Measurements from ENCODE around the gene CNIH2.
"Not testable (repeated sequence)": the region's sequence is repeated elsewhere in the genome, so short reads cannot be mapped to it uniquely, and the experiment has no call there.

The CNIH2 gene

DNA sequence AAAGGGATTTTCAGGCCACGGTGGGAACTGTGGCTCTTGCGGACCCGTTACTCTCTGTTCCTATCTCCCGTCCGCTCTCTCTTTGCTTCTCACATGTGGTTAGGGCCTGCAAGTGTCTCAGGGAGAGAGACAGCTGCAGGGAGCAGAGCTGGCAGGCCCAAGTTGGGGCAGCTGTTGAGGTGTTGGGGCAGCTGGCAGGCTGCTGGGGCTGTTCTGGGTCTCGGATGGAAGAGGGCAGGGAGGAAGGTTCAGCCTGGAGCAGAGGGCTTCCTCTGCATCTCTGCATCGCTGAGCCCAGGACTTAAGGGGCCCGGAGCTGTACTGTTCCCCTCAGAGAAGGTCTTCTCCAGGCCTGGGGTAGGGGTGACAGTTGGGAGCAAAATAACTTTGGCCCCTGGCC, 2.6 kb upstream of the CNIH2 start:
- Mint-ChIP-seq H3K36me3 (ENCODE audit: insufficient read depth) (peaks cover 62% of the 10 kb centered on the region), H3K9me3 (no peaks in the 10 kb centered on the region), H3K4me1 (ENCODE audit: low read depth in 2 of 2) (peaks cover 48 to 59% of the 10 kb centered on the region in 2 donors), H3K27me3 (no peaks in the 10 kb centered on the region), H3K27ac (peak overlapping the region in 1 of 2 donors; percentile 79), H3K4me3 (peak overlapping the region in 1 of 2 donors; percentile 38)
- DNase-seq (no peak), ATAC-seq (replicated peaks) (no peak)

DNA sequence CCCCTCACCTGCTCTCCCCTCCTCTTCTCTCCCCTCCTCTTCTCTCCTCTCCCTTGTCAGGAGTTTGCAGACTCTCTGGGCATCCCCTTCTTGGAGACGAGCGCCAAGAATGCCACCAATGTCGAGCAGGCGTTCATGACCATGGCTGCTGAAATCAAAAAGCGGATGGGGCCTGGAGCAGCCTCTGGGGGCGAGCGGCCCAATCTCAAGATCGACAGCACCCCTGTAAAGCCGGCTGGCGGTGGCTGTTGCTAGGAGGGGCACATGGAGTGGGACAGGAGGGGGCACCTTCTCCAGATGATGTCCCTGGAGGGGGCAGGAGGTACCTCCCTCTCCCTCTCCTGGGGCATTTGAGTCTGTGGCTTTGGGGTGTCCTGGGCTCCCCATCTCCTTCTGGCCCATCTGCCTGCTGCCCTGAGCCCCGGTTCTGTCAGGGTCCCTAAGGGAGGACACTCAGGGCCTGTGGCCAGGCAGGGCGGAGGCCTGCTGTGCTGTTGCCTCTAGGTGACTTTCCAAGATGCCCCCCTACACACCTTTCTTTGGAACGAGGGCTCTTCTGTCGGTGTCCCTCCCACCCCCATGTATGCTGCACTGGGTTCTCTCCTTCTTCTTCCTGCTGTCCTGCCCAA, 1.9 kb upstream of the CNIH2 start:
- Mint-ChIP-seq H3K4me3 (no peak overlapping the region), H3K27me3 (no peaks in the 10 kb centered on the region), H3K4me1 (ENCODE audit: low read depth in 2 of 2) (peaks cover 46 to 58% of the 10 kb centered on the region in 2 donors), H3K9me3 (no peaks in the 10 kb centered on the region), H3K36me3 (ENCODE audit: insufficient read depth) (peaks cover 59% of the 10 kb centered on the region), H3K27ac (peak overlapping the region in 1 of 2 donors; percentile 79)
- DNase-seq = no peak
- no peak for ATAC-seq (replicated peaks)

DNA sequence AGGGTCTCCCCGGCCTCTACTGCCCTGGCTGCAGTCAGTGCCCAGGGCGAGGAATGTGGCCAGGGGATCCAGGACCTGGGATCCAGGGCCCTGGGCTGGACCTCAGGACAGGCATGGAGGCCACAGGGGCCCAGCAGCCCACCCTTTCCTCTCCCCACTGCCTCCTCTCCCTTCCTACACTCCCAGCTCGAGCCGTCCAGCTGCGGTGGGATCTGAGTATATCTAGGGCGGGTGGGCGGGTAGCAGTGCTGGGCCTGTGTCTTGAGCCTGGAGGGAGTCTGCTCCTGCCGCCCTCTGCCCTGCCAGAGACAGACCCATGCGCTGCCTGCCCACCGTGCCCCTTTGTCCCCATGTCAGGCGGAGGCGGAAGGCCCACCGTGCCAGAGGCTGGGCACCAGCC, 1.4 kb upstream of the CNIH2 start:
- not testable (repeated sequence) for ATAC-seq (replicated peaks); H3K27me3 Mint-ChIP-seq; H3K9me3 Mint-ChIP-seq; DNase-seq
- peak overlapping the region; percentile 75 to 79 for H3K27ac Mint-ChIP-seq
- peaks cover 59% of the 10 kb centered on the region for H3K36me3 Mint-ChIP-seq (ENCODE audit: insufficient read depth)
- peak overlapping the region in 1 of 2 donors; percentile 41 for H3K4me3 Mint-ChIP-seq
- peaks cover 50 to 57% of the 10 kb centered on the region in 2 donors for H3K4me1 Mint-ChIP-seq (ENCODE audit: low read depth in 2 of 2)

DNA sequence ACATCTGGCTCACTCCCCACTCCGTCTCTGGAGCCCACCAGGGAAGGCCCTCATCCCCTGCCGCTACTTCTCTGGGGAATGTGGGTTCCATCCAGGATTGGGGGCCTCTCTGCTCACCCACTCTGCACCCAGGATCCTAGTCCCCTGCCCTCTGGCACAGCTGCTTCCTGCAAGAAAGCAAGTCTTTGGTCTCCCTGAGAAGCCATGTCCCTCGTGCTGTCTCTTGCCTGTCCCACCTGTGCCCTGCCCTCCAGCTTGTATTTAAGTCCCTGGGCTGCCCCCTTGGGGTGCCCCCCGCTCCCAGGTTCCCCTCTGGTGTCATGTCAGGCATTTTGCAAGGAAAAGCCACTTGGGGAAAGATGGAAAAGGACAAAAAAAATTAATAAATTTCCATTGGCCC, 911 bp upstream of the CNIH2 start:
- Mint-ChIP-seq H3K4me3 (peak overlapping the region; percentile 41 to 48), H3K36me3 (ENCODE audit: insufficient read depth) (peaks cover 59% of the 10 kb centered on the region), H3K27ac (peak overlapping the region; percentile 75 to 79), H3K4me1 (ENCODE audit: low read depth in 2 of 2) (peaks cover 49 to 53% of the 10 kb centered on the region in 2 donors)
- not testable (repeated sequence) for H3K27me3 Mint-ChIP-seq; H3K9me3 Mint-ChIP-seq; DNase-seq; ATAC-seq (replicated peaks)

DNA sequence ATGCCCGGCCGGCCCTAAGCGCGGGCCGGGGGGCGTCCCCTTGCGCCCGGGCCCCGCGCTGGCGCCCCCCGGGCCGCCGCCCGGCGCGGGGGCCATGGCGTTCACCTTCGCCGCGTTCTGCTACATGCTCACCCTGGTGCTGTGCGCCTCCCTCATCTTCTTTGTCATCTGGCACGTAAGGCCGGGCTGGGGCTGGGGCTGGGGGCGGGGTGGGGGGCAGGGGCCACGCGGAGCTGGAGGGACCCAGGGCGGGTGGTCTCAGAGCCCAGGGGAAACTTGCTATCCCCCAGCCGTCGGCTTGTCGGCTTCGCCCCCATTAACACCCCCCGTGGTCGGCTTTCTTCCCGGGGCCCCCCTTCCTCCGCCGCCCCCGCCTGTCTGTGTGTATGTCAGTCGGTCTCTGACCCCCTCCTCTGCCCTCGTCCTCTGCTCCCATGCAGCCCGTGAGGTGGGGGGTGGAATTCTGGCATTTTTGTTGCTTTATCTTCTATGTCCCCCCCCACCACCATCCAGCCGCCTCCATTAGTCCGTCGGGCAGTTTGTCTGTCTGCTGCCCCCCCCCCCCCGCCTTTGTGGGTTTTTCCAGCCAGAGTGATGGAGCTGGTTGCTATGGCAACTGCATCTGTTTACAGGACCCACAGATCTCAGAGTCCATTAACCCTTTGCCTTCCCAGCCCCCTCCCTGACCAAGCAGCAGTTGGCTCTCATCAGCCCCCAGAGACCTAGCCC, 552 bp downstream of the CNIH2 start:
- H3K4me1 Mint-ChIP-seq (ENCODE audit: low read depth in 2 of 2) = peaks cover 47 to 52% of the 10 kb centered on the region in 2 donors
- H3K36me3 Mint-ChIP-seq (ENCODE audit: insufficient read depth) = peaks cover 60% of the 10 kb centered on the region
- peak overlapping the region; percentile 70 to 76 for H3K4me3 Mint-ChIP-seq
- peak overlapping the region; percentile 89 to 92 for H3K27ac Mint-ChIP-seq
- DNase-seq (no peak), ATAC-seq (replicated peaks) (no peak)
- H3K27me3 Mint-ChIP-seq = no peaks in the 10 kb centered on the region
- no peaks in the 10 kb centered on the region for H3K9me3 Mint-ChIP-seq

DNA sequence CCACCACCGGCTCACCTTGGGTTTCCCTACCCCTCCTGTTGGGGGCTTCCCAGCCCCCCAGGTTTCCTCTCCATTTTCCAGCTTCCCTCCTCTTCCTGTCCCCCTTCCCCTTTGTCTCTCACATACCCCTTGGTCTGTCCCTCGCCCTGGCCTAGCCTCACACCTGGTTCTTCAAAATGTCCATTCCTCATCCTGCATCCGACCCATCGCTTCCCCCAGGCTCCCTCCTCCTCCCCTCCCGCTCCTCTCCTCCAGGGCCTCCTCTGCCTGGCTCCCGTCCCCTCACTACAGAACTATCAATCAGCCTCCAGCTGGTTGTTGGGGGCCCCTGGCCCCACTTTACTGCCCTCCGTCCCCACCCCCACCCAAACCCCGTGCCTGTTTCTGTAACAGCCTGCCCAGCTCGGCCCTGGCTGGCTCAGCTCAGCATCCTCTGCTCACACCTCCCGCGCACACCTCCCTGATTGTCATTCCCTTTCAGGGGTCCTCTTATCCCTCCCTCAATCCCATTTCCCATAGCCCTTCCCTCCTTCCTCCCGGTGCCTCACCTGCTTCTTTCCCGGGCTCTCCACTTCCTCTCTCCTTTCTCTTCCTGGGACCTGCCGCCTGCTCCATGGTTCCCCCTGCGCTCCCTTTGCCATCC, 1.2 kb downstream of the CNIH2 start:
- DNase-seq (no peak), ATAC-seq (replicated peaks) (no peak)
- H3K27me3 Mint-ChIP-seq = no peaks in the 10 kb centered on the region
- peaks cover 42 to 45% of the 10 kb centered on the region in 2 donors for H3K4me1 Mint-ChIP-seq (ENCODE audit: low read depth in 2 of 2)
- H3K27ac Mint-ChIP-seq = peak overlapping the region; percentile 89 to 92
- peak overlapping the region; percentile 72 to 76 for H3K4me3 Mint-ChIP-seq
- H3K9me3 Mint-ChIP-seq = no peaks in the 10 kb centered on the region
- peaks cover 56% of the 10 kb centered on the region for H3K36me3 Mint-ChIP-seq (ENCODE audit: insufficient read depth)

DNA sequence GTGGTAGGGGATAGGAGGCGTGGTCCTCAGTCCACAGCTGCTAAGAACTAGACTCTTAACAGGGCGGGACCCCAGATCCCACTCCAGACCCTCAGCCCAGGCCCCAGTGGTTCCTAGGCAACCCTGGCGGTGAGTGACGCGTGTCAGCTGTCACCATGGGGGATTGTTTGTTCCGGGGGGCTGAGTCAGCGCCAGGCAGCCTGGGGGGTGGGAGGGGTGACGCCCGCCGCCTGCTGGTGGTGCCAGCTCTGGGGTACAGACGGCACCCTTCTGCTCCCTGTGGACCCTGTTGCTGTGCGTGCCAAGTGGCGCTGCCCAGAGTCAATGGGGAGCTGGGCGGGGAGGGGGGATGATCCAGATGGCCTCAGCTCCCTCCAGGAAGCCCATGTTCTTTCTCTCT, 2.5 kb downstream of the CNIH2 start:
- ATAC-seq (replicated peaks) (no peak), DNase-seq (no peak)
- peak overlapping the region in 1 of 2 donors; percentile 76 for H3K4me3 Mint-ChIP-seq
- H3K4me1 Mint-ChIP-seq (ENCODE audit: low read depth in 2 of 2) = peaks cover 36 to 39% of the 10 kb centered on the region in 2 donors
- peak overlapping the region; percentile 87 to 96 for H3K27ac Mint-ChIP-seq
- peaks cover 56% of the 10 kb centered on the region for H3K36me3 Mint-ChIP-seq (ENCODE audit: insufficient read depth)
- no peaks in the 10 kb centered on the region for H3K9me3 Mint-ChIP-seq
- no peaks in the 10 kb centered on the region for H3K27me3 Mint-ChIP-seq

DNA sequence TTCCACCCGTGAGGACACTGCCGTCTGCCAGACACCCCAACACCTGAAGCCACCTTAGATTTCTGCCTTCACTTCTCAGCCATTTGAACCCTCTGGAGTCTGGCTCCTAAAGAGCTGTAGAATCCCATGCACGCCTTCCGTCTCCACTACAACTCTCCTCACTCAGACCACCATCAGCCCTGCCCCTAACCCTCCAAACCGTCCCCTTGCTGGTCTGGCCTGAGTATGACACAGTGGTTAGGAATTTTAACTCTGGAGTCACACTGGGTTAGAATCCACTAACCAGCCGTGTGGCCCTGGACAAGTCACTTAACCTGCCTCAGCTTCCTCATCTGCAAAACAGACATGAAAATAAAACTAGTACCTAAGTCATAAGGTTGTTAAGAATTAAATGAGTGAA, 3.0 kb downstream of the CNIH2 start:
- Mint-ChIP-seq H3K27me3 (no peaks in the 10 kb centered on the region), H3K9me3 (no peaks in the 10 kb centered on the region), H3K27ac (peak overlapping the region; percentile 87 to 96), H3K36me3 (ENCODE audit: insufficient read depth) (peaks cover 51% of the 10 kb centered on the region), H3K4me3 (peak overlapping the region; percentile 49 to 76), H3K4me1 (ENCODE audit: low read depth in 2 of 2) (peaks cover 34 to 39% of the 10 kb centered on the region in 2 donors)
- no peak for ATAC-seq (replicated peaks)
- DNase-seq = no peak

DNA sequence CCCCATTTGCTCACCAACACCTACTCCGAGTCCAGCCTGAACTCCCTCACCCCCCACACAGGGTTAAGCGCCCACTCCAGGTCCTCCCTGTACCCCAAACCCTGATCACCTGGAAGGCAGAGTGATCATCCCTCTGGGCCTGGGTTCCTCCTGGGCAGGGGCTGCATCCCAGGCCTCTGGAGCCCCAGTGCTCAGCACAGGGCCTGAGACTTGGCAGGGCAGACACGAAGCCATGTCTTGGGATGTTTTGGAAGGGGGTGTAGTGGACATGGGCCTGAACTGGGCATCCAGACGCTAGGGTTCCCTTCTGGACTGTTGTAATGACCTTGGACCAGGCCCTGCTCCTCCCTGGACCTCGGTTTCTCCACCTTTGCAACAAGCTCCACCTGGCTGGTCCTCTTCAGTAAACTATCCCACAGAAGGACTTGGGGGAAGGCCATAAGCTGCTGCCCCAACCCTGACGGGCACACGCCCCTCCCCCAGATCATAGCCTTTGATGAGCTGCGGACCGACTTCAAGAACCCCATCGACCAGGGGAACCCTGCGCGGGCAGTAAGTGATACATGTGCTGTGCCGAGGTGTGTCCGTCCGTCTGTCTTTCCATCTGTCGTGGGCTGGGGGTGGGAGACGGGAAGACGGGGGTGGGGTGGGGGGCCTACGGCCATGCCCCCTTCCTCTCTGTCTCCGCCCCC, 3.9 kb downstream of the CNIH2 start:
- no peak for ATAC-seq (replicated peaks)
- Mint-ChIP-seq H3K27me3 (no peaks in the 10 kb centered on the region), H3K9me3 (no peaks in the 10 kb centered on the region), H3K4me1 (ENCODE audit: low read depth in 2 of 2) (peaks cover 33 to 40% of the 10 kb centered on the region in 2 donors), H3K4me3 (peak overlapping the region; percentile 55 to 58), H3K27ac (peak overlapping the region; percentile 87 to 96), H3K36me3 (ENCODE audit: insufficient read depth) (peaks cover 48% of the 10 kb centered on the region)
- no peak for DNase-seq

DNA sequence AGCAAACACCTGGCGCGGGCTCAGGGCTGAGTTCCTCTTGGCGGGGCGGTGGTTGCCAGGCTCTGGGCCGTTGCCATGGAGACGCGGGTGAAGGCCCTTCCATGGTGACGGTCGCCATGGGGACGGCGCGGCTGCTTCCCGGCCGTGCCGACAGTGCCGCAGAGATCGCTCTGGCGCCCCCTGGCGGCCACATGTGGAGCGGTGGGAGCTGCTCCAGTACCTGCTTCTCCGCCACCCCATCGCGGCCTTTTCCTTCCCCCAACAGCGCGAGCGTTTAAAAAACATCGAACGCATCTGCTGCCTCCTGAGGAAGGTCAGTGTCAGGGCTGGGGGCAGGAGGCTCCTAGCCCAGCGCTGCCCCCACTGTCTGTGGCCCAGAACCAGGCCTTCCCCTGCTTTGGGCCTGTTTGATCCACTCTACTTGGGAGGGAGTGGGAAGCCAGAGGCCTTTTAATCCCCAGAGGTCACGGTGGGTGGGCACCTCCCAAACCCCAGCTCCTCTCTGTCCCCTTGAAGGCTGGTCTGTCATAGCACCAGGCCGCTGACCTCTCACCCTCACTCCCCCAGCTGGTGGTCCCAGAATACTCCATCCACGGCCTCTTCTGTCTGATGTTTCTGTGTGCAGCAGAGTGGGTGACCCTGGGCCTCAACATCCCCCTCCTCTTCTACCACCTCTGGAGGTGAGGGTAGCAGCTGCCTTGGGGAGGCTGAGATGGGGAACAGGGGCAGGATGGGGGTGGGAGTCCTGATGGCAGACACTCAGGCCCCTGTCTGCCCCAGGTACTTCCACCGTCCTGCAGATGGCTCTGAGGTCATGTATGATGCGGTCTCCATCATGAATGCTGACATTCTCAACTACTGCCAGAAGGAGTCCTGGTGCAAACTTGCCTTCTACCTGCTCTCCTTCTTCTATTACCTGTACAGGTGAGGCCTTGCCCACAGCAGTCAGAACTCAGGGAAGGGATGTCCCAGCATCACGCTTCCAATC, 4.8 kb downstream of the CNIH2 start:
- Mint-ChIP-seq H3K4me3 (peak overlapping the region; percentile 55 to 58), H3K4me1 (ENCODE audit: low read depth in 2 of 2) (peaks cover 29 to 37% of the 10 kb centered on the region in 2 donors), H3K36me3 (ENCODE audit: insufficient read depth) (peaks cover 48% of the 10 kb centered on the region), H3K9me3 (no peaks in the 10 kb centered on the region), H3K27me3 (no peaks in the 10 kb centered on the region), H3K27ac (peak overlapping the region; percentile 87 to 96)
- ATAC-seq (replicated peaks) (peak; percentile 84), DNase-seq (peak; percentile 97 to 100 (median 99))

DNA sequence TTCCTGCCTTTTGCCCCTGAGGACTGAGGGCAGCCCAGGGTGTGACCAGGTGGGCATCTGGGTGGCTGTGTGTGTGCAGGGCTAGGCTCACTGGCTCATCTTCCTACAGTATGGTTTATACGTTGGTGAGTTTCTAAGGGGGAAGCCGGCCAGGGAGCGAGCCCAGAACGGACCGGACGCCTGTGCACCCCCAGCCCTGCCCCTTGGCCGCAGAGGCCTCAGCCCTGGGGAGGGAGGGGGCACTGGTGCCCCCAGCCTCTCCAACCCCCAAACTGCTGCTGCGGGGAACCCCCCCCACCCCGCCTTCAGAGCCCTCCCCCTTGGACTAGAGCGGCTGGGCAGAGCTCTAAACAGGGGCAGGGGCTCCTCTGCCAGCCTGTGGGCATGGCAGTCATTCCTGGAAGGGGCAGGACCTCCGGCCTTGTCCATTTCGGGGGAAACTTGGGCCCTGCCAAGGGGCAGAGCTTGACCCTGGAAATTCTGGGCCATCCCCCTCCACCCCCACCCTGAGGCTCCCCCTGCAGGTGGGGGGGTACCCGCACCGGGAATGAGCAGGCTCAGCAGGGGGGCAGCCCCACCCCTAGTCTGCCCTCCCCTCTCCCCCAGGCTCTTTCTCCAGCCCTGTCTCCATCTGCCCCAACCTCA, 5.6 kb downstream of the CNIH2 start:
- H3K36me3 Mint-ChIP-seq (ENCODE audit: insufficient read depth) = peaks cover 53% of the 10 kb centered on the region
- DNase-seq (no peak), ATAC-seq (replicated peaks) (no peak)
- H3K27me3 Mint-ChIP-seq = no peaks in the 10 kb centered on the region
- peaks cover 33 to 44% of the 10 kb centered on the region in 2 donors for H3K4me1 Mint-ChIP-seq (ENCODE audit: low read depth in 2 of 2)
- peak overlapping the region; percentile 87 to 96 for H3K27ac Mint-ChIP-seq
- no peaks in the 10 kb centered on the region for H3K9me3 Mint-ChIP-seq
- H3K4me3 Mint-ChIP-seq = peak overlapping the region in 1 of 2 donors; percentile 51

DNA sequence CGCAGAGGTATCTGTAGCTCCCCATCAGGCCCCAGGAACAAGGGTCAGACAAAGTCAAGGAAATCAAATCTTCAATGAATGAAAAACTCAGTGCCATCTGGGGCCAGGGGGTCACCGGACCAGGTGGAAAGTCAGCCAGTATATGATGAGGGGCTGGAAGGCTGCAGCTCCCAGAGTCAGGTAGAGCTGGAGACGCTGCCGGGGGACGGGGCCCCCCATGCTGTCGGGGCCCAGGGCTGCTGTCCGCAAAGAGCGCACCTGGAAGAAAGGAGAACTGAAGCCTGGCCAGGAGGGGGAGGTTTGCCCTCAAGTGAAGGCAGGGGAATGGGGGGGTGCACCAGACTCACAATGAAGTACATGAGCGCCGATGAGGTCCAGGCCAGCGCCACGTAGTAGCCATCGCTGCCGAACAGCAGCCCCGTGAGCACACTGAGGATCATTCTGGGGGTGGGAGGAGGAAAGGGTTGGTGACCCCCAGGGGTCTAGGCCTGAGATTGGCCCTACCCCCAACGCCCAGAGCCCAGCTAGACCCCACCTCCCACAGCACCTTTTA, 6.6 kb downstream of the CNIH2 start:
- peak overlapping the region in 1 of 2 donors; percentile 46 for H3K27ac Mint-ChIP-seq
- peaks cover 33 to 44% of the 10 kb centered on the region in 2 donors for H3K4me1 Mint-ChIP-seq (ENCODE audit: low read depth in 2 of 2)
- peaks cover 52% of the 10 kb centered on the region for H3K36me3 Mint-ChIP-seq (ENCODE audit: insufficient read depth)
- no peaks in the 10 kb centered on the region for H3K9me3 Mint-ChIP-seq
- ATAC-seq (replicated peaks) = no peak
- H3K27me3 Mint-ChIP-seq = no peaks in the 10 kb centered on the region
- no peak overlapping the region for H3K4me3 Mint-ChIP-seq
- no peak for DNase-seq
